HFF-Myc (cell line): ENCODE data around the gene RHOF.
A peak's percentile ranks its signal among the peaks of the same experiment; 100 is the strongest.

Experiments used
- DNase-seq: peaks from one replicate; pipeline ENCODE4 v3.0.0-alpha.2; 2011; ENCODE audit warnings: low read depth; ENCODE audit errors: extremely low read depth
- H3K4me3 ChIP-seq: replicated peaks from 2 replicates; pipeline ENCODE4 v1.5.1; 2011; ENCODE audit warnings: low read depth, mild to moderate bottlenecking, control low read depth, low read length
- CTCF ChIP-seq: IDR thresholded peaks from 2 replicates; pipeline ENCODE4 v1.5.1; 2012; ENCODE audit warnings: mild to moderate bottlenecking, low read depth, low read length, control low read depth; ENCODE audit errors: missing control alignments

The RHOF gene

GRCh38 chr12:121803861-121804416, 10.5 kb upstream of the RHOF start, which contains the start of gene SETD1B:
Gene SETD1B, plus strand, starts transcription at chr12:121804009. Its CDS starts 729 bp downstream, at chr12:121804738.
- TF ChIP-seq CTCF: no peak
- H3K4me3 ChIP-seq: peak within 1 kb of the TSS; percentile 63
- DNase-seq: no peak

DNA sequence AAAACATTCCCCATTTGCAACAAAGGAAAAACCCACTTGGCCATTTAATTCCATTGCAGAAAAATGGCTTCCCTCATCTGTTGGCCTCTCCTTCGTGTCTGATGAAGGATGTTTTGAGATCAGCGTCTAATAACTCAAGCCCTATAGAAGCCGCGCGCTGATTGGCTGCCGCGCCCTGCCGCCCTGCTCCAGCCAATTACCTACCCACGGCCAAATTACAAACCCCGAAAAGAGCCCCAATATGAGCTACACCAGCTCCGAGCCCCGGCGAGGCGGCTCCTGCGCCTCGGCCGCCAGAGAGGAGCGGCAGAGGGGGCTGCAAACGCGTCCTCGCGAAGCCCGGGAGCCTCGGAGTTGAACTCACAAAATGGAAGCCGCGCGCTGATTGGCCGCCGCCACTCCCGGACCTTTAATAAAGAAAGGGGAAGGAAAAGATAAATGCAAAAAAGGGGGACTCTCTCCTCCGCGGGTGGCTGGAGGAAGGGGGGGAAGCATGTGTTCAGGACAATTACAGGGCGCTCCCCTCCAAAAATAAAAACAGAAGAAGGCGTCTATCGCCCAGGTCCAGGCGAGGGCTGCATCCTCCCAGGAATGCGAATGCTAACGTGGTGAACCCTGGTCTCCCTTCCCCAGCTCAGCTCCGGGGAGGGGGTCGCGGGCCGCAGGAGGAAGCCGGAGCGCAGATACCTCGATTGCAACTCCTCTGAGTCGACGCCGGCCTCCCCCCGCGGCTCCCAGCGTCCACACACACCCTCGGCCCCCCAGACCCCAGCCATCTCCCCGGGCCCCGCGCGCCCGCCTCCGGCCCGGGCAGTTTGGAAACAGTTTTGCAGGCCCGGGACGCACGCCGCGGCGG, 9.6 kb upstream of the RHOF start:
- H3K4me3 ChIP-seq: peak overlapping the region; percentile 63
- DNase-seq: peak; percentile 95

DNA sequence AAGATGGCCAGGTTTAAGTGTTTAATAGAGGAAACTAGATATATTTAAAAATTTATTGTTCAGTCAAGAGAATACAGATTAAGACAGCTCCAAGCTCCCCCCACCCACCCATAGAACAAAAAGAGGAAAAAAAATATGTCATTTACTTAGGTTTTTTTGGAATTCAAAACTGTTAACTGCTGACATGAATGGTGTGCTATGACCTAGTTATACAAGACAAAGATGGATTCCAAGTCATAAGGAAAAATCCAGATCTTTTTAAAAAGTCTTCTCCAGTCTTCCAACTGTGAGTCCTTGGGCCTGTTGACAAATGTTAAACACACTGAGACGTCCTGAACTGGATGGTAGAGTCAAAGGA, 9.0 kb upstream of the RHOF start:
- TF ChIP-seq CTCF: no peak

More for the DNA sequence above, 9.6 kb upstream of the RHOF start:
- no peak for TF ChIP-seq CTCF

GRCh38 chr12:121801595-121802484, 8.4 kb upstream of the RHOF start:
- no peak for DNase-seq
- no peak for TF ChIP-seq CTCF
- peak overlapping the region; percentile 63 for H3K4me3 ChIP-seq

More for the DNA sequence above, 9.0 kb upstream of the RHOF start:
- H3K4me3 ChIP-seq: peak overlapping the region; percentile 63
- DNase-seq: no peak

- no peak for TF ChIP-seq CTCF
- peak overlapping the region; percentile 63 for H3K4me3 ChIP-seq
- no peak for DNase-seq
Observed at GRCh38 chr12:121800694-121801594, 7.5 kb upstream of the RHOF start.
